ENCODE data around the gene WWC2.

The WWC2 gene

GRCh38 chr4:183326853-183327252, 227.8 kb downstream of the WWC2 start:
- Histone ChIP-seq H3K36me3 (ENCODE audit: control insufficient read depth, low read depth, low read length) (no peaks in the 10 kb centered on the region), H3K9me3 (ENCODE audit: control insufficient read depth, low read depth, low read length) (no peaks in the 10 kb centered on the region), H3K9ac (ENCODE audit: low read length) (no peak overlapping the region), H3K4me3 (ENCODE audit: low read length) (no peak overlapping the region), H3K27me3 (ENCODE audit: control insufficient read depth, insufficient read depth, low read length) (no peaks in the 10 kb centered on the region), H3K27ac (ENCODE audit: low read length) (no peak overlapping the region), H3K4me1 (ENCODE audit: control insufficient read depth, low read depth, low read length) (no peaks in the 10 kb centered on the region)

GRCh38 chr4:183327827-183328226, 228.8 kb downstream of the WWC2 start:
- H3K36me3 ChIP-seq (ENCODE audit: control insufficient read depth, low read depth, low read length): no peaks in the 10 kb centered on the region
- no peak overlapping the region for H3K4me3 ChIP-seq (ENCODE audit: low read length)
- no peak overlapping the region for H3K9ac ChIP-seq (ENCODE audit: low read length)
- no peaks in the 10 kb centered on the region for H3K27me3 ChIP-seq (ENCODE audit: control insufficient read depth, insufficient read depth, low read length)
- H3K4me1 ChIP-seq (ENCODE audit: control insufficient read depth, low read depth, low read length): no peaks in the 10 kb centered on the region
- H3K9me3 ChIP-seq (ENCODE audit: control insufficient read depth, low read depth, low read length): no peaks in the 10 kb centered on the region
- no peak overlapping the region for H3K27ac ChIP-seq (ENCODE audit: low read length)

- H3K27ac ChIP-seq (ENCODE audit: low read length): no peak overlapping the region
- no peak overlapping the region for H3K9ac ChIP-seq (ENCODE audit: low read length)
- no peaks in the 10 kb centered on the region for H3K36me3 ChIP-seq (ENCODE audit: control insufficient read depth, low read depth, low read length)
- no peaks in the 10 kb centered on the region for H3K4me1 ChIP-seq (ENCODE audit: control insufficient read depth, low read depth, low read length)
- no peaks in the 10 kb centered on the region for H3K27me3 ChIP-seq (ENCODE audit: control insufficient read depth, insufficient read depth, low read length)
- no peak overlapping the region for H3K4me3 ChIP-seq (ENCODE audit: low read length)
- H3K9me3 ChIP-seq (ENCODE audit: control insufficient read depth, low read depth, low read length): no peaks in the 10 kb centered on the region
Measured at GRCh38 chr4:183328832-183329231, 229.8 kb downstream of the WWC2 start.

GRCh38 chr4:183329244-183329643, 230.2 kb downstream of the WWC2 start:
- Histone ChIP-seq H3K9ac (ENCODE audit: low read length) (no peak overlapping the region), H3K4me1 (ENCODE audit: control insufficient read depth, low read depth, low read length) (no peaks in the 10 kb centered on the region), H3K36me3 (ENCODE audit: control insufficient read depth, low read depth, low read length) (no peaks in the 10 kb centered on the region), H3K4me3 (ENCODE audit: low read length) (no peak overlapping the region), H3K27ac (ENCODE audit: low read length) (no peak overlapping the region), H3K27me3 (ENCODE audit: control insufficient read depth, insufficient read depth, low read length) (no peaks in the 10 kb centered on the region), H3K9me3 (ENCODE audit: control insufficient read depth, low read depth, low read length) (no peaks in the 10 kb centered on the region)

GRCh38 chr4:183329954-183330742, 231.1 kb downstream of the WWC2 start:
- H3K4me1 ChIP-seq (ENCODE audit: control insufficient read depth, low read depth, low read length): no peaks in the 10 kb centered on the region
- H3K36me3 ChIP-seq (ENCODE audit: control insufficient read depth, low read depth, low read length): no peaks in the 10 kb centered on the region
- H3K4me3 ChIP-seq (ENCODE audit: low read length): no peak overlapping the region
- no peaks in the 10 kb centered on the region for H3K27me3 ChIP-seq (ENCODE audit: control insufficient read depth, insufficient read depth, low read length)
- no peaks in the 10 kb centered on the region for H3K9me3 ChIP-seq (ENCODE audit: control insufficient read depth, low read depth, low read length)
- no peak overlapping the region for H3K27ac ChIP-seq (ENCODE audit: low read length)
- H3K9ac ChIP-seq (ENCODE audit: low read length): no peak overlapping the region

GRCh38 chr4:183330841-183331240, 231.8 kb downstream of the WWC2 start:
- H3K9ac ChIP-seq (ENCODE audit: low read length): no peak overlapping the region
- H3K9me3 ChIP-seq (ENCODE audit: control insufficient read depth, low read depth, low read length): no peaks in the 10 kb centered on the region
- H3K4me3 ChIP-seq (ENCODE audit: low read length): no peak overlapping the region
- H3K27me3 ChIP-seq (ENCODE audit: control insufficient read depth, insufficient read depth, low read length): no peaks in the 10 kb centered on the region
- no peak overlapping the region for H3K27ac ChIP-seq (ENCODE audit: low read length)
- H3K4me1 ChIP-seq (ENCODE audit: control insufficient read depth, low read depth, low read length): no peaks in the 10 kb centered on the region
- H3K36me3 ChIP-seq (ENCODE audit: control insufficient read depth, low read depth, low read length): no peaks in the 10 kb centered on the region

- Histone ChIP-seq H3K27me3 (ENCODE audit: control insufficient read depth, insufficient read depth, low read length) (no peaks in the 10 kb centered on the region), H3K4me3 (ENCODE audit: low read length) (no peak overlapping the region), H3K9me3 (ENCODE audit: control insufficient read depth, low read depth, low read length) (no peaks in the 10 kb centered on the region), H3K27ac (ENCODE audit: low read length) (no peak overlapping the region), H3K36me3 (ENCODE audit: control insufficient read depth, low read depth, low read length) (no peaks in the 10 kb centered on the region), H3K4me1 (ENCODE audit: control insufficient read depth, low read depth, low read length) (no peaks in the 10 kb centered on the region), H3K9ac (ENCODE audit: low read length) (no peak overlapping the region)
Measured at GRCh38 chr4:183332447-183332846, 233.4 kb downstream of the WWC2 start.

- Histone ChIP-seq H3K4me3 (ENCODE audit: low read length) (no peak overlapping the region), H3K9me3 (ENCODE audit: control insufficient read depth, low read depth, low read length) (no peaks in the 10 kb centered on the region), H3K36me3 (ENCODE audit: control insufficient read depth, low read depth, low read length) (no peaks in the 10 kb centered on the region), H3K27ac (ENCODE audit: low read length) (no peak overlapping the region), H3K9ac (ENCODE audit: low read length) (no peak overlapping the region), H3K27me3 (ENCODE audit: control insufficient read depth, insufficient read depth, low read length) (no peaks in the 10 kb centered on the region), H3K4me1 (ENCODE audit: control insufficient read depth, low read depth, low read length) (no peaks in the 10 kb centered on the region)
Measured at GRCh38 chr4:183333202-183333601, 234.1 kb downstream of the WWC2 start.

- Histone ChIP-seq H3K9ac (ENCODE audit: low read length) (no peak overlapping the region), H3K36me3 (ENCODE audit: control insufficient read depth, low read depth, low read length) (no peaks in the 10 kb centered on the region), H3K4me3 (ENCODE audit: low read length) (no peak overlapping the region), H3K27ac (ENCODE audit: low read length) (no peak overlapping the region), H3K9me3 (ENCODE audit: control insufficient read depth, low read depth, low read length) (no peaks in the 10 kb centered on the region), H3K4me1 (ENCODE audit: control insufficient read depth, low read depth, low read length) (no peaks in the 10 kb centered on the region), H3K27me3 (ENCODE audit: control insufficient read depth, insufficient read depth, low read length) (no peaks in the 10 kb centered on the region)
Measured at GRCh38 chr4:183333983-183334382, 234.9 kb downstream of the WWC2 start.

GRCh38 chr4:183335369-183335940, 236.4 kb downstream of the WWC2 start:
- Histone ChIP-seq H3K36me3 (ENCODE audit: control insufficient read depth, low read depth, low read length) (no peaks in the 10 kb centered on the region), H3K9ac (ENCODE audit: low read length) (no peak overlapping the region), H3K9me3 (ENCODE audit: control insufficient read depth, low read depth, low read length) (no peaks in the 10 kb centered on the region), H3K4me3 (ENCODE audit: low read length) (no peak overlapping the region), H3K4me1 (ENCODE audit: control insufficient read depth, low read depth, low read length) (no peaks in the 10 kb centered on the region), H3K27me3 (ENCODE audit: control insufficient read depth, insufficient read depth, low read length) (no peaks in the 10 kb centered on the region), H3K27ac (ENCODE audit: low read length) (no peak overlapping the region)

GRCh38 chr4:183337349-183337748, 238.3 kb downstream of the WWC2 start:
- Histone ChIP-seq H3K4me1 (ENCODE audit: control insufficient read depth, low read depth, low read length) (no peaks in the 10 kb centered on the region), H3K27ac (ENCODE audit: low read length) (no peak overlapping the region), H3K36me3 (ENCODE audit: control insufficient read depth, low read depth, low read length) (no peaks in the 10 kb centered on the region), H3K27me3 (ENCODE audit: control insufficient read depth, insufficient read depth, low read length) (no peaks in the 10 kb centered on the region), H3K9me3 (ENCODE audit: control insufficient read depth, low read depth, low read length) (no peaks in the 10 kb centered on the region), H3K4me3 (ENCODE audit: low read length) (no peak overlapping the region), H3K9ac (ENCODE audit: low read length) (no peak overlapping the region)

GRCh38 chr4:183337833-183338232, 238.8 kb downstream of the WWC2 start:
- Histone ChIP-seq H3K9me3 (ENCODE audit: control insufficient read depth, low read depth, low read length) (no peaks in the 10 kb centered on the region), H3K36me3 (ENCODE audit: control insufficient read depth, low read depth, low read length) (no peaks in the 10 kb centered on the region), H3K4me1 (ENCODE audit: control insufficient read depth, low read depth, low read length) (no peaks in the 10 kb centered on the region), H3K27ac (ENCODE audit: low read length) (no peak overlapping the region), H3K9ac (ENCODE audit: low read length) (no peak overlapping the region), H3K4me3 (ENCODE audit: low read length) (no peak overlapping the region), H3K27me3 (ENCODE audit: control insufficient read depth, insufficient read depth, low read length) (no peaks in the 10 kb centered on the region)
